HG03520 (cell line): ENCODE results near the gene ARMC9.

Experiments used
- ATAC-seq: cut with Tn5 transposase; IDR thresholded peaks from one replicate; pipeline ENCODE4 v1.9.1; 2021; ENCODE audit warnings: mild to moderate bottlenecking, moderate library complexity; ENCODE audit not compliant: unreplicated experiment

Gene ARMC9

DNA sequence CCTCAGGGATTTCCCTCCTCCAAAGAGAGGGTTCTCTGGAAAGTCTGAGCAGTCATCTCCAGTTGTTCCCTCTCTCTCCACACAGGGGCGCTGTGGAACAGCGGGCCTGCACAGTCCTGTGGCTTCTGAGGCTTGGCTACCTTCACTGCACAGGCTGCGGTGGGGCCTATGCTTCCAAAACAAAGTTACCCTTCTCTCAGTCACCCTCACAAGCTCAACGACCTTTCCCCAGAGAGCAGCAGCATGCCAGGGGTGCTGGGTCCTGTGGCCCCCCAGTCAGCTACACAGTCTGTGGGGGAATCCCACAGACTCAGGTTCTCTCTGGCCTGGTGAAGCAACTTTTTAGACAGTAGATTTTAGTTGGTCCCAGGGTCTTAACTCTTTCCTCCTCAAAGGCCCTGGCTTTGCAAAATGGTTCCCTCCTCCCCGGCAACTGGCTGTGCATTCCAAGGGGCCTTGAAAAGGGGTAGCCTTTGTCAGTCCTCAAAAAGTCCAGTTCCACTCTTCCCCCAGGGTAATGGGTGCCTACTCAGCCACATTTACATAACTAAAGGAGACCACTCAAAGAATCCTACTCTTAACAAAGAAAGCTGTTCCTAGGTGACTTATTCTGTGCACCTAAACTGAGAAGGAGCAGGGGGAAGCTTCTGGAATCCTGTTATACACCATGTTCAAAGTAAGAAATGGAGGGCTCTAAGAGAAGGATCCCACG, 212.0 kb downstream of the ARMC9 start:
- ATAC-seq, result no peak

DNA sequence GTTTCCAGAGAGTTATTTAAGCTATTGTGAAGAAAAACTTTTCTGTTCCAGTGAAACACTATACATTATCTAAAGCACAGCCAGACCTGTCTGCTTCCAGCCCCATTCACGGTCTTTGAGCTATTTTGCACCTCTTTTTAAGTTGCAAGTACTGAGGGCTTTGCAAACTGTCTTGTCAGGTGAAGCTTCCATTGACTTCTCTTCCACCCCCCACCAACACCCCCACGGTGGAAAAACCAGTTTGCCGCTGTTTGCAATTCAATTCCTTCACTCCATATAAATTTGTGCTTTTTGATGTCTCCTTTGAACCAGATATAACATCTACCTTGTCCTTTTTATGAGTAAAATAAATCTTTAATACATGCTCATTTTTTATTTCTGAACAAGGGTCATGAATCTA, 212.8 kb downstream of the ARMC9 start:
- no peak for ATAC-seq

DNA sequence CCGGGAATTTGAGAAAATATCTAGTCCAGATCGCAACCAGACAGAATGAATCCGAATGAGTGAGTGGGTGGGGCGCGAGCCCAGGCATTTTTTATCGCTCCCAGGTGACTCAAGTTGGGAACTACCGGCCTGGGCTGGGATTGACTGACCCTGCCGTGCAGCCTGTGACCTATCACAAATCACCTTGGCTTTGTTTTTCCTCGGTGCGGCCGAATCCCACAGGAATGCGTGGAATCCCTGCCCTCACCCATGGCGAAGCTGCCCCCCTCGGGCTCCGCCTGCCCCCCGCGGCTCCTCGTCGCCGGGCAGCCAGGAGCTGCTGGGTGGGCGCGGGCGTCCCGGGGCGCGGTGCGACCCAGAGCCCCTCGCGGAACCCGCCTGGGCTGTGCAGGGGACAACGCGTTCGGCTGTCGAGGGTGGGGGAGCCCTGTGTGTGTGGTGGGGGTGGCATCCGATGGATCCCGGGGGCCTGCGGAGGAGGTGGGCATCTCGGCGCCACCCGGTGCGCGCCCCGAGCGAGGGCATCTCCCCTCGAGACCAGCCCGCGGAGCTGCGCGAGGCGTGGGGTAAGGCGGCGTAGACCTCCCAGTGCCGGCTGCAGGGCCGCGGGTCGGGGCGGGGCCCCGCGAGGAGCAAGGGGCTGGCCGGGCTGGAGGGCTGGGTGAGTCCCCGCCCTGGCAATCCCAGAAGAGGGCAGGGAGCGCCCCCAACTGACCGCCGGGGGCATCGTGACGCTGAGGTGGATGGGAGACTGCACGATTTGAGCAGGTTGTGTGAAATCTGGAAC, 213.6 kb downstream of the ARMC9 start:
- peak; percentile 94 for ATAC-seq

DNA sequence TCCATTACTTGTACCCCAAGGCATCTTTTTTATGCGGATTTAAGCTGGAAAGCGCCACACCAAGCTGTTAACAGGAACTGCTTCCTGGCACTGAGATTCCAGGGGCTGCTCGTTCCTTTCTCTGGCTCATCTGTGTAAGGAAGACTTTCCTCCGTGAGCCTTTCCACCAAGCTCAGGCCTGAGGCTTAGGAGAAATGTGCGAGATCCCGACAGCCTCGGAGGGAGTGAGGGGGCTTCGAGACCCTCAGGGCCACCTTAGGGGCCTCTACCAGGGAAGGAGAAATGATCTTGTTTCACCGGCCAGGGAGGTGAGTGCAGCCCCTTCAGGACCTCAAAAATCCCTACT, 214.2 kb downstream of the ARMC9 start:
- no peak for ATAC-seq

DNA sequence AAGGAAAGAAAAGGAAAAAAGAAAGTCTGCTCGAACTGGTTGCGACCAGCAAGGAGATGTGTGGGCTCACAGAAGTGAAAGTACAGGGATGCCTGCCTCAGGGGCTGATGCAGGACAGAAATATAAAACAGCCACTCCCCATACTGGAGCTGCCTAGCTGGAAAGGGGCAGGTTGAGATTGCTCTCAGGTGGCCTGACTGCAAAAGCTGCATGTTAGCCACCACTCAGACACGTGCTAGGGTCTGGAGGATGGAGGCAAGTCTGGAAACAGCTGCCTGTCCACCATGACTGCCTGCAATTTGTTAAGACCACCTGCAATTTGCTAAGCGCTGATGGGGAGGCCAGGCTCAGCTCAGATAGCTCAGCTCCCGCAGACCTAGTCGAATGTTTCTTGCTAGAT, 215.0 kb downstream of the ARMC9 start:
- ATAC-seq, result no peak

DNA sequence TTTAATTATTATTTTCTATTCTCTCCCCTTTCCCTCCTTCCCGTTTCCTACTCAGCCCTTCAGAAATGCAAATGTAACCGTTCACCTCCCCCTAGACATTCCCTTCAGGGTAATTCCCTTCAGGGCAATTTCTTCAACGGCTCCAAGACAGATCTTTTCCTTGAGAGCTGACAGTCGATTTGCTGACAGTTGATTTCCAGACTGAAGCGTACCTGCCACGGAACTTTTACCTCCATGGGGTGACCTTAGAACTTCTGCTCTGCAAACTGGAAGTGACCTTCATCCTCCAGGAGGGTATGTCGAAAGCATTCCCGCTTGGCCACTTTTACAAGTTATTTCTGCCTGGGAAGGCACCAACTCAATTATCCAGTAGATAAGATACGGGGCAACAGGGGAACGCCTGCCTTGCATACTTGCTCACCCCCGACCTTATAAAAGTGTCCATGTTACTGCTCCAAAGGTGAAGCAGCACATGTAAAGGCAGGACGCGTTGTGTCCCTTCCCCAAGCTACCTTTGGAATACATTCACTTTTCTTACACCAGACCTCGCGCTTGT, 215.6 kb downstream of the ARMC9 start:
- no peak for ATAC-seq

DNA sequence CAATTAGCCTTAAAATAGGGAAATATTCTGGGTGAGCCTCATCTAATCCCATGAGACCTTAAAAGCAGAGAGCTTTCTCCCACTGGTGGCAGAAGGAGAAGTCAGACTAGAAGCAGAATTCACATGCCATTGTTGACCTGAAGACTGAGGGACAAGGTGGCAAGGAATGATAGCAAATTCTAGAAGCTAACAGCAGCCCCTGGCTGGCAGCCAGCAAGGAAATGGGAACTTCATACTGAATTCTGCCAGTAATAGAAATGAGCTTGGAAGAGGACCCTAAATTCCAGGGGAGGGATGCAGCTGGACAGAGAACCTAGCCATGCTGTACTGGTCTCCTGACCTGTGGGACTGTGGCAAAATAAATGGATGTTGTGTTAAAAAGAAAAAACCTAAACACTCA, 216.6 kb downstream of the ARMC9 start:
- no peak for ATAC-seq

DNA sequence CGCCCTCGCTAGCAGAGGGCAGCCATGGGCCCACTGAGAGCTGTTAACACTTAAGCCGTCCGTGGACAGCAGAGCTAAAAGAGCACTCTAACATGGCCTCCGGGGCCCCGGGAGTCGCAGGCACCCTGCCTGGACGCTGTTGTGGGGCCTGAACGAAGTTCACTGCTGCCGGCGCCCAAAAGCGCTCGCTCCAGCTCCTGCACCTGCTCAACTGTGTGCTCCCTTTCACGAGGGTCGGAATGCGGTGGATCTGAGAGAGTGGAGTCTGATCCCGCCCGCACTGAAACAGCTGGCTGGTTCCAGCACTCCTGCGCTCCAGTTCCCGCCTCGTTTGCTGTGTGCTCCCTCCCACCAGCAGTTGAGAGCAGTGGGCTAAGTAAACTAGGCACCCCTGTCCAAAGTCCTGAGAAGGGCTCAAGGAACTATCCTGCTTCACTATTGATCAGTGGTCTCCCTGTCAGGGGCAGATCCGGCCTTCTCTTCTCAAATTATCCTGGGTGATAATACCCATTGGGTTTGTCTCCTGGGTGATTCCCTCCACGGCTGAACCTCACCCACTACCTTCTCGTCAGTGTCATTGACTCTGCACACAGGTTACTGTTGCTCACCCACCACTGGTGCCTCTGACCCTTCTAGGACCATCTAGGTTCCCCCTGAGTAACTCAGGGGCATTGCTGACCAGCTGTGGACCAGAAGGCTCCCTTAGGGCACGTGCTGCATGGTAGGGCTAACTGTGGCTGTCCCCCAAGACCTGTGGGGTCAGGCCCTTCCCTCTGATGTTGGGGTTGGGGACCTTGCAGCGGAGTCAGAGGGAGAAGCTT, 220.6 kb downstream of the ARMC9 start:
- no peak for ATAC-seq

DNA sequence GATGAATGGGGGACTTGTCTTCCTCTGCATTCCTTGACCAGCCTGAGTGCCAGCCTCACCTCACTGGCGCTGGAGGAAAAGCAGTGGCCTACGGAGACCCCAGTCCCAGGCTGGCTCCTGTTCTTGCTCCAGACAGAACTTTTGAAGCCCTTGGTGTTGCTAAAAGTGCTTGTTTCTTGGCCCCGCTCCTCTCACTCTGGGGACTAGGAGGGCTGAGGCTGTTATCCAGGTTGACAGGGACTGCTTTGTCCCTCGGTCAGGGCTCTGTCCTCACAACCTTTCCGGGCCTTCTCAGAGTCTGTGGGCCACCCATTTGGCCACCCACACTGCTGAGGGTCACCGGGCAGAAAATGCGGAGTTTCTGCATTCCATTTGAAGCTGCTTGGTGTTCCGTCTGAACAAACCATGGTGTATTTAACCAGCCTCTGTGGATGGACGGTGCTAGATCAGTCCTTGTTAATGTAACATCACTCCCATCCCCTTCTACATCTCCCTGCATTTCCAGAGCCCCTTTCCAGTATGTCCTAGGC, 222.7 kb downstream of the ARMC9 start:
- ATAC-seq, result no peak

DNA sequence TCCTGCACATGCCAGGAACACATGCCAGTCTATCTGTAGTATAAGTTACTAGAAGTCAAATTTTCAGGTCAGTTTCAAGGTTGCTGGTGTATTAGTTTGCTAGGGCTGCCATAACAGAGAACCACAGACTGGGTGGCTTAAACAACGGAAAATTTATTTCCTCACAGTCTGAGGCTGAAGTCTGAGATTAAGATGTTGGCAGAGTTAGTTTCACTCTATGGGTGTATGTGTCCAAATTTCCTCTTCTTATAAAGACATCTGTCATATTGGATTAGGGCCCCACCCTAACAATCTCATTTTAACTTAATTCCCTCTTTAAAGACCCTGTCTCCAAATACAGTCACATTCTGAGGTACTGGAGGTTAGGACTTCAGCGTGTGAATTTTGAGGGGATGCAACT, 223.6 kb downstream of the ARMC9 start:
- no peak for ATAC-seq

DNA sequence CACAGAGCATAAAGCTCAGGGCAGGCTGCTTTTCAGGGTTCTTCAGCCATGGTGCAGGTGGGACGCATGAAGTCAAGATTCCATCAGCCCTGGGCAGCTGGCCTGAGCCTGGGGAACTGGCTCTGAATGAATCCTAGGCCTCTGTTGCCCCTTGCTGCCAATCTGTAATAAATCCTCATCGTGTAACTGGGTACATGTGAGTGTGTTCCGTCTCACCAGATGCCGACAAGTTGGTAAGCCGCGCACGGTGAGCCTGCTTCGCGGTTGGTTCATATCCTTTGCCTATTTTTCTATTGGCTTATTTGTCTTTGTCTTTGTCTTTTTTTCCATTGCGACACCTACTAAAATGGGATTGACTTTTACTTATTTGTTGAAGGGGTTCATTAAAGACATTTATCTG, 224.7 kb downstream of the ARMC9 start:
- no peak for ATAC-seq
